ENCODE measurements around the gene SNX32. TPM values are rescaled to one million over a fixed set of nuclear protein-coding genes. Genes with fewer than 3 reads are reported as not detected.

SNX32 gene
- total and polyA plus RNA-seq, 2 of the 13 experiments (the other 11 are each of a cell fraction or from before 2014, with no cell fraction given), result 0.09 to 0.34 TPM

GRCh38 chr11:65891219-65892136, 57.7 kb downstream of the SNX32 start (continued):
- peak; percentile 80 for TF ChIP-seq ESRRA (CRISPR knock-in tag; IDR thresholded peaks at IDR 0.05; ENCODE audit: low read depth)
- TF ChIP-seq SPEN (CRISPR knock-in tag; IDR thresholded peaks at IDR 0.05; ENCODE audit: low read depth), result peak; percentile 61
- no peak for TF ChIP-seq ZSCAN9 (CRISPR knock-in tag; IDR thresholded peaks at IDR 0.05; ENCODE audit: borderline replicate concordance)
- 0 out of 2 replicates have a peak, but pooled peaks have one; percentile 63 for TF ChIP-seq PCBP1 (IDR thresholded peaks at IDR 0.05; ENCODE audit: borderline replicate concordance, low read depth, low read length)
- no peak for TF ChIP-seq JDP2 (CRISPR knock-in tag; IDR thresholded peaks at IDR 0.05; ENCODE audit: borderline replicate concordance)
- TF ChIP-seq ZNF687 (CRISPR knock-in tag; IDR thresholded peaks at IDR 0.05), result peak; percentile 78
- peak; percentile 25 for TF ChIP-seq ZNF18 (CRISPR knock-in tag; IDR thresholded peaks at IDR 0.05; ENCODE audit: insufficient replicate concordance)
- TF ChIP-seq ZNF567 (CRISPR knock-in tag; IDR thresholded peaks at IDR 0.05; ENCODE audit: borderline replicate concordance), result no peak
- TF ChIP-seq MIXL1 (CRISPR knock-in tag; IDR thresholded peaks at IDR 0.05), result 0 out of 2 replicates have a peak, but pooled peaks have one; percentile 36
- 0 out of 2 replicates have a peak, but pooled peaks have one; percentile 55 for TF ChIP-seq KLF12 (CRISPR knock-in tag; IDR thresholded peaks at IDR 0.05; ENCODE audit: borderline replicate concordance)
- peak; percentile 92 for TF ChIP-seq SALL1 (CRISPR knock-in tag; IDR thresholded peaks at IDR 0.05)
- no peak for TF ChIP-seq ZNF138 (CRISPR knock-in tag; IDR thresholded peaks at IDR 0.05; ENCODE audit: low read depth)
- peak; percentile 25; the same call in 1 of the 2 replicates for TF ChIP-seq KLF13 (CRISPR knock-in tag; IDR thresholded peaks at IDR 0.05)
- TF ChIP-seq PRDM10 (CRISPR knock-in tag; IDR thresholded peaks at IDR 0.05; ENCODE audit: low read depth), result no peak
